Activated CD8-positive, alpha-beta memory T cell treated with anti-CD3 and anti-CD28 coated beads for 4 hours (primary cell): ENCODE results near the gene SCN4A.
A peak's percentile ranks its signal among the peaks of the same experiment; 100 is the strongest.
"Not testable (repeated sequence)": the region's sequence is repeated elsewhere in the genome, so short reads cannot be mapped to it uniquely, and the experiment has no call there.

Source experiments
- DNase-seq, 2 donors: peaks; one replicate each; pipeline ENCODE4 v3.0.0-alpha.2; 2020; ENCODE audit warnings: low read depth in 2 of 2

The SCN4A gene

DNA sequence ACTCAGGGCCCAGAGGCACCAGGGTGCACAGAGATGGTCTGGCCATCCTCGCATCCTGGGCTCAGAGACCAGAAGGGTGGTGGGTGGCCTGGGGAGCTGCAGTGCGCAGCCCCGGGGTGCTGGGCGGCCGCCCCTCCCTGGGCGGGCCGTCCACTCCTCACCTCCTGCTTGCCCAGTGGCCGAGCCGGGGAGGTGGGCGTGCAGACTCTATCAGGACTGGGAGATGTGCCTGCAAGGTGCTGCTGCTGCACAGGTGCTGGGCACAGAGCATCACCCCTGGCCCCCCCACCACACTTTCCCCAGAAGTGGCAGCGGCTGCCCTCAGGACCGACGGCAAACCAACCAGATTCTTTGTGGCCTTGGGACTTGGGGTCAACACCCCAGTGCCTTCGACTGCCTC lies at the start of gene SCN4A:
TSS of gene SCN4A (minus strand) at position 123 of the 400 bp plus-strand sequence. CDS start at position 46, 77 bp downstream.
- DNase-seq = no peak

GRCh38 chr17:64020056-64020766 lies 47.5 kb upstream of the SCN4A start, which contains the start of gene ICAM2:
ICAM2 (minus strand) TSS chr17:64020633; CDS start chr17:64006691, 13,942 bp downstream.
- DNase-seq = peak; percentile 76 to 87

GRCh38 chr17:64019551-64019961 lies 46.8 kb upstream of the SCN4A start:
- not testable (repeated sequence) for DNase-seq

- DNase-seq = no peak
These were observed 44.8 kb upstream of the SCN4A start for GRCh38 chr17:64017381-64017980.

GRCh38 chr17:64016974-64017373 lies 44.3 kb upstream of the SCN4A start:
- no peak for DNase-seq

DNA sequence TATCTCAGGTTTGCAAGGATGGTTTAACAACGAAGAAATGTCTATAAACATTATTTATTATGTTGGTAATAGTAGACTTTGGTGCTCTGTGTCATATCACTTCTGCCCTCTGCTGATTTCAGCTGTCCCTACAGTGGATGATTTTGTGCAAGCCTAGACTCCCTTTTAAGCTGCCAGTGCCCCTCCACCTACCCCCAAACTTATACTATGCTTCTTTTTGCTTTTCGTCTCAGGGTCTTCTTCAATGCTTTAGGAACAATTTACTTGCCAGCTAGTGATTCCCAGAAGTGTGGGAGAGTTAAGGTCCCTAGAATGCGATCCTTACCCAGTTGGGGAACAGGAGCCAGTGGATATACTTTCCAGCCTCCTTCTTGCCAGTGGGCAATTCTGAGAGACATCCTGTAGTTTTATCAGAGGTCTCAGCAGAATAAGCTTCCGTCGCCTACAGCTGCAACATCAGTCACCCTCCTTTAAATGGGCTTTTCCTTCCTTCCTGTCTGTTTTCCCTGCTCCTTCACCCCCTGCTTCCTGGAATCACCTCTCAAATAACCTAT lies 43.6 kb upstream of the SCN4A start:
- no peak for DNase-seq

GRCh38 chr17:64015447-64015846 lies 42.7 kb upstream of the SCN4A start:
- DNase-seq = no peak

DNA sequence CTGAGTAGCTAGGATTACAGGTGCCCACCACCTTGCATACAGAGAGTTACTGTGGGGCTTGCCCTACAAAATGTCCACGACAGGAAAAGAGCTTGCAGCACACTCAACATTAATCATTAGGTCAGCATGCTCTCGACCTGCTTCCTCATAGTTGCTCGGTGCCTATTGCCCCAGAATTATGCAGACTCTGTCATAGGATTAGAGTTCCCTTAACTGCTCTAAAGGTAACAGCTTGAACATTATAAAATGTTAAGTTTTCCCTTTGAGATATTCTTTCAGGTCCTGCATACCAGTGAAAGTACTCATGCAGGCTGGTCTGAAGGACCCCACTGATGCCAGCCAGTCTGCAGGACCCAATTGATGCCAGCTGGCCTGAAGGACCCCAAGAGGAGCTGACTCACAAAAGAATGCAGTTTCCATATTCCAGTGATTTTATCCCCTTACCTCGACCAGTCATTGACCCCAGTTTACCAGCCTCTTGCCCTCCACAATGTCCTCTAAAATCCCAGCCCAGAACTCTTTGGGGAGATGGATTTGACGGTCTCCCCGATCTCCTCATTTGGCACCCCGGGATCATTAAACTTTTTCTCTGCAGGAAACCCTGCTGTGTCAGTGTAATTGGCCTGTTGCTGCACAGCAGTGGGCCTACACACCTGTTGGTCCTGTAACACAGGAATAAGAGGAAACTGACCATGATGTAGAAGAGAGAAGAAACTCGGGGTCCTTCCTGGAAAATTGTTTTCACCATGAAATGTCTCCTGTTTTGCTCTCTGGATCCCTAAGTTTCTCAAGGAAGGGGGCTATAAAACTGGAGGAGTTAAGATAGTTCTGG lies 37.1 kb upstream of the SCN4A start:
- no peak for DNase-seq

- no peak for DNase-seq
These were observed 36.1 kb upstream of the SCN4A start for GRCh38 chr17:64008830-64009229.

GRCh38 chr17:64008346-64008745 lies 35.6 kb upstream of the SCN4A start:
- DNase-seq = no peak

- DNase-seq = no peak
These were observed 35.1 kb upstream of the SCN4A start for GRCh38 chr17:64007838-64008282.

- not testable (repeated sequence) for DNase-seq
These were observed 34.5 kb upstream of the SCN4A start for GRCh38 chr17:64007089-64007837.

- no peak for DNase-seq
These were observed 33.8 kb upstream of the SCN4A start for GRCh38 chr17:64006361-64007088.

DNA sequence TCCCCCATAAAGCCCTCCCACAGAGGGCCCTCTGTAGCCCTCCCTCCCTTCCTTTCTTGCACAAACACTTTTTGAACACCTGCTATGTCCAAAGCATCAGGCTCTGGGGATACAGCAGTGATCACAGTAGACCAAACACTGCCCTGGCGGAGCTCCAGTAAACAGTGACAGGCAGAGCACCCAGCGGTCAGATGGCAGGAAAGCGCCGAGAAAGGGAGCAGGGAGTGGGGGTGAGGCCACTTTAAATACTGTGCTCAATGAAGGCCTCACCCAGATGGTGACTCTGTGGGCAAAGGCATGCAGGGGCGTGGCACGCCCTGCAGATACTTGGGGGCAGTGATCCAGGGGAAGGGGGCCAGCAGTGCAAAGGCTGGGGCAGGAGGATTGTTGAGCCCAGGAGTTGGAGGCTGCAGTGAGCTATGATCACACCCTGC lies 33.0 kb upstream of the SCN4A start:
- no peak for DNase-seq

DNA sequence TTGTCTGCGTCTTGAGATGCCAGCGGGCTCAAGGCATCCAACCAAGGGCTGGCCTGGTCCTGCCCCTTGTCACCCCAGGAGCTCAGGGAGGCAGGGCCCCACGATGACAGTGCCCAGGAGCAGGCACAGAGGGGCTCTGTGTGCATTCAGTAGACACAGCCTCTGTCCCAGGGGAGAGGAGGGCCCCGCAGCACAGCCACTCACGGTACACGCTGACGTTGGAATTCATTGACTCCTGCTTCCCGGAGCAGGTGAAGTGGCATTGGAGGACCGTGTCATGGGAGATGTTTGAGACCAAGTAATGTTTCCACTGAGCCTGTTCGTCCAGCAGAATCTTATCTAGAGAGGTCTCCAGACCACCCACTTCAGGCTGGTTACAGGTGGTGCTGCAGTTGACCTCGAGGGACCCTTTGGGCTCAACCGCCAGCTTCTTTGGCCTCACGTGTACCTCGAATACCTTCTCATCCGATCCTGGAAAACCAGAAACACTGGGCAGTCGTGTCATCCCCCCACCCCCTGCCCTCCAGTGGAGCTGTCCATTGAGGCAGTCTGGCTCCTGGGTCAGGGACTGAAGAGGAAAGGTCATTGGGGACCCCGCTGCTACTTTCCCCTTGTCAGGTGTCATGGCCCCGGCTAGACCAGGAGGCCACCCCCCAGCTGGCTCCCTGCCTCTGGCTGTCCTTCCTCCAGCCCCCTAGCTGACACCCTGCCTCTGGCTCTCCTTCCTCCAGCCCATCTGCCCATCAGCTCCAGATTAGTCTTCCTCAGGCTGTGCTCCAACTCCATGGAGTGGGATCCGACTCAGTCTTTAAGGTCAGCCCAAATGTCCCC lies 32.4 kb upstream of the SCN4A start:
- DNase-seq = no peak

- DNase-seq = no peak
These were observed 31.6 kb upstream of the SCN4A start for GRCh38 chr17:64004218-64004770.

- DNase-seq = no peak
These were observed 30.9 kb upstream of the SCN4A start for GRCh38 chr17:64003526-64004121.

DNA sequence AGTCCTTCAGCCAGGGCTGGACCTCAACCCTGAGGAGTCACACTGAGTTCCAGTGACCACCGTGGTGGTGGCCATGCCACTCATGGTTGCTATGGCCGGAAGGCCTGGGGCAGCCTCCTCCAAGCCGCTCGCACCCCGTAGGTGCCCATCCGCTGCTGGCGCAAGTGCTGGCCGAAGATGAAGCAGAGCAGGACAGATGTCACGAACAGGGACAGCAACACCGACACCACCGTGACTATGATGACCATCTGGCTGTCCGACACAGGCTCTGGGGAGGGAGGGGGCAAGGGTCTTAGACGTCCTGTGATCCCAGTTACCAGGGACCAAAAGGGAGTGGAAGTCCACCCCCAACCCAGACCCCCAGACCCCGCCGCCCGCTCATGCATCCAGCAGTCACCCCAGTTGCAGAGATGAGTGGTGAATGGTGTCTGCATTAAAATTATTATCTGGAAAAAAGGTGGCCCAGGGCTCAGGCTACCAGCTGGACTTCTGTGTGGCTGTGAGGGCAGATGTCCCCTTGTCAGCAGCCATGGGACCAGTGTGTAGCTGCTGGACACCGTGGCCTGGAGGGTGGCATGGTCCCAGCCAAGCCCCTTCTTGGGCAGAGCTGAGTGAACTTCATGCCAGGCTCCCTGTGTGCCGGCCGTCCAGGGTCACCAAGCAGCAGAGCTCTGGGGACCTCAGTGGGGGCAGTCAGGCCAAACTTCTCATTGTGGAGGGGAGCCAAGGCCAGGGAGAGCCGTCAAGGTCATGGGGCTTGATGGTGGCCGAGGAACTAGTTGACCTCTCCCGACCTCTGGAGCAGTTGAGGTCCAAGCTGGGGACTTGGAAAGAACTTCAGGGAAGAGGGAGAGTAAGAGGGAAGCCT lies 30.2 kb upstream of the SCN4A start:
- DNase-seq = no peak
